ENCODE data around the gene RBMS1.

DNA sequence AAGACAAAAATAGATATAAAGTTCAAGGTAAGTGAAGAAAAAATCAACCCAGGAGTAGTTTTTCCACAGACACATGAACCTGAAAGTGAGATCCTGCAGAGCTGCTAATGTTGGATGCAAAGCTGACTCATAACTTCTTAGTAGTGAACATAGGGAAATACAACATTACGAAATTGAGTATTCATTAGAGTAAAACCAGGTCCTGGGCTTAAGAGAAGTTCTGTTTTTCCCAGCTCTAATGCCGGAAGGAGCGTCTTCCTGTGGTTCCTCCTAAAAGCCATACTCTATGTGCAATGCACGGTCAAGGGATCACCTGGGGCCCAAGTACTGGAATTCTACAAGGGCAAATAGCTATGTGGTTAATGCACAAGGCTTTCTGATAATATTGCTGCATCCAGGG, 141.7 kb downstream of the RBMS1 start:
- TF ChIP-seq EZH2 (IDR thresholded peaks at IDR 0.05; ENCODE audit: low read length, unreplicated experiment), result no peak
- TF ChIP-seq, protein P1, sequence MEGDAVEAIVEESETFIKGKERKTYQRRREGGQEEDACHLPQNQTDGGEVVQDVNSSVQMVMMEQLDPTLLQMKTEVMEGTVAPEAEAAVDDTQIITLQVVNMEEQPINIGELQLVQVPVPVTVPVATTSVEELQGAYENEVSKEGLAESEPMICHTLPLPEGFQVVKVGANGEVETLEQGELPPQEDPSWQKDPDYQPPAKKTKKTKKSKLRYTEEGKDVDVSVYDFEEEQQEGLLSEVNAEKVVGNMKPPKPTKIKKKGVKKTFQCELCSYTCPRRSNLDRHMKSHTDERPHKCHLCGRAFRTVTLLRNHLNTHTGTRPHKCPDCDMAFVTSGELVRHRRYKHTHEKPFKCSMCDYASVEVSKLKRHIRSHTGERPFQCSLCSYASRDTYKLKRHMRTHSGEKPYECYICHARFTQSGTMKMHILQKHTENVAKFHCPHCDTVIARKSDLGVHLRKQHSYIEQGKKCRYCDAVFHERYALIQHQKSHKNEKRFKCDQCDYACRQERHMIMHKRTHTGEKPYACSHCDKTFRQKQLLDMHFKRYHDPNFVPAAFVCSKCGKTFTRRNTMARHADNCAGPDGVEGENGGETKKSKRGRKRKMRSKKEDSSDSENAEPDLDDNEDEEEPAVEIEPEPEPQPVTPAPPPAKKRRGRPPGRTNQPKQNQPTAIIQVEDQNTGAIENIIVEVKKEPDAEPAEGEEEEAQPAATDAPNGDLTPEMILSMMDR (conservative IDR thresholded peaks at IDR 0.05; ENCODE audit: low read depth, low read length), result no peak
